ENCODE results near the gene C10orf71.

C10orf71 gene

DNA sequence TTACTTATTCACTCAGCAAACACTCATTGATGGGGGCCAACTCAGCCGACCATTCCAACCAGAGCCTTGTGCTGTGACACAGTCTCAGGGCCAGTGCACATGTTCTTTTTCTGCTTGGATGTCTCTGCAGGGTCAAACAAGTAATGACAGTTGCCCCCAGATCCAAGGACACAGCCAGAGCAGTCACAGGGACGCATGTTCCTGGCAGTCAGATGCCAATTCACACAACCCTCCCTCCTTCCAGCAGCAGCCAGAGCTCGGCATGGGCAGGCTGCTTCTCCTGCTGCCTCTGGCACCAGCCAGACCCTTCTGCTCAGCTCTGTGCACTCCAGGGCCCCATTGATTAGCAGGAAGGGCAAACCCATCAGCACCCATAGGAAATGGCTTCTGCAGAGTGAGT is 76.6 kb downstream of the C10orf71 start:
- no peak for DNase-seq (ENCODE audit: low read depth, low spot score)
